SK-N-SH (cell line): ENCODE data around the gene CCDC89. TPM values are rescaled to one million over a fixed set of nuclear protein-coding genes. Genes with fewer than 3 reads are reported as not detected.

ENCODE experiments used
- CTCF ChIA-PET: fragments of 300-600, 350-600 bp; formaldehyde crosslinking; extraction: SDS; loops from one replicate; lab custom pipeline; 2021; lab: Yijun Ruan, JAX
- POLR2A ChIA-PET: fragments of 350-600 bp; sonication (Branson Sonifier 250); formaldehyde crosslinking; extraction: SDS; loops from one replicate; lab custom pipeline; 2020; ENCODE audit warnings: antibody characterized with exemption, inconsistent platforms; lab: Yijun Ruan, JAX
- DNase-seq: peaks from one replicate; pipeline ENCODE4 v3.0.0; 2012
- H2AFZ ChIP-seq: fragments of 200-600 bp; sonication (generic); 2 replicates; pipeline ENCODE4 v1.8.1; 2016; ENCODE audit warnings: antibody characterized with exemption, mild to moderate bottlenecking, low read depth
- H3F3A ChIP-seq: fragments of 200-600 bp; sonication (generic); replicated peaks from 2 replicates; pipeline ENCODE3; 2016; ENCODE audit warnings: antibody characterized with exemption, mild to moderate bottlenecking; ENCODE audit not compliant: insufficient read depth
- H3K27ac ChIP-seq, 2 experiments: fragments of 200-500 bp in 1 of 2; fragments of 200-600 bp in 1 of 2; sonication (Bioruptor generic) in 1 of 2; sonication (generic), shearing (Covaris generic) in 1 of 2; 2 replicates each; pipeline versions ENCODE4 v1.5.1 to v1.6.1; 2014 to 2016; ENCODE audit warnings: low read depth in 2 of 2, inconsistent platforms in 1 of 2, low read length in 1 of 2, mild to moderate bottlenecking in 1 of 2, mixed read lengths in 1 of 2
- H3K27me3 ChIP-seq: fragments of 200-600 bp; sonication (generic), shearing (Covaris generic); 2 replicates; pipeline ENCODE4 v1.6.1; 2016; ENCODE audit warnings: mixed run types; ENCODE audit not compliant: insufficient read depth
- H3K36me3 ChIP-seq, 2 experiments: fragments of 200-500 bp in 1 of 2; fragments of 200-600 bp in 1 of 2; sonication (Bioruptor generic) in 1 of 2; sonication (generic) in 1 of 2; replicated peaks in 1 of 2; 2 replicates each; pipeline versions ENCODE3 to v1.5.1; 2014 to 2016; ENCODE audit warnings: low read length in 1 of 2, mild to moderate bottlenecking in 1 of 2; ENCODE audit not compliant: insufficient read depth in 2 of 2, control insufficient read depth in 1 of 2
- H3K4me1 ChIP-seq, 2 experiments: fragments of 200-500 bp in 1 of 2; fragments of 200-600 bp in 1 of 2; sonication (Bioruptor generic) in 1 of 2; sonication (generic), shearing (Covaris generic) in 1 of 2; 2 replicates each; pipeline versions ENCODE4 v1.5.1 to v1.6.1; 2014 to 2016; ENCODE audit warnings: low read depth in 1 of 2, low read length in 1 of 2, mixed run types in 1 of 2; ENCODE audit not compliant: insufficient read depth in 2 of 2, control insufficient read depth in 1 of 2
- H3K4me2 ChIP-seq: fragments of 200-600 bp; sonication (generic), shearing (Covaris generic); 2 replicates; pipeline ENCODE4 v1.6.1; 2017; ENCODE audit warnings: mixed run types
- H3K4me3 ChIP-seq, 2 experiments: fragments of 200-500 bp in 1 of 2; fragments of 200-600 bp in 1 of 2; sonication (Bioruptor generic) in 1 of 2; sonication (generic), shearing (Covaris generic) in 1 of 2; 2 replicates each; pipeline versions ENCODE4 v1.5.1 to v1.8.1; 2014 to 2016; ENCODE audit warnings: low read depth in 2 of 2, inconsistent platforms in 1 of 2, low read length in 1 of 2, mild to moderate bottlenecking in 1 of 2, mixed read lengths in 1 of 2, moderate library complexity in 1 of 2
- H3K79me2 ChIP-seq: fragments of 200-600 bp; sonication (generic); 2 replicates; pipeline ENCODE4 v1.8.1; 2017; ENCODE audit warnings: mild to moderate bottlenecking; ENCODE audit not compliant: insufficient read depth
- H3K9ac ChIP-seq: fragments of 200-600 bp; sonication (generic); 2 replicates; pipeline ENCODE4 v1.6.1; 2017; ENCODE audit warnings: mixed run types
- H3K9me2 ChIP-seq: fragments of 200-600 bp; sonication (generic); 2 replicates; pipeline ENCODE4 v1.6.1; 2017; ENCODE audit warnings: mixed run types
- H3K9me3 ChIP-seq: fragments of 200-600 bp; sonication (generic); 2 replicates; pipeline ENCODE4 v1.6.1; 2017; ENCODE audit warnings: mixed run types, mild to moderate bottlenecking, moderate library complexity
- H4K20me1 ChIP-seq: fragments of 200-600 bp; sonication (generic); 2 replicates; pipeline ENCODE4 v1.6.1; 2017; ENCODE audit warnings: mild to moderate bottlenecking, mixed run types; ENCODE audit not compliant: insufficient read depth
- ELF1 ChIP-seq: IDR thresholded peaks from 2 replicates; pipeline ENCODE4 v1.4.0; 2012
- EP300 ChIP-seq, 2 experiments: IDR thresholded peaks; 2 replicates each; pipeline versions ENCODE4 v1.4.0 to v1.6.1; 2012; ENCODE audit warnings: borderline replicate concordance in 1 of 2, low read depth in 1 of 2, low read length in 1 of 2
- FOXJ3 ChIP-seq: sonication (generic); formaldehyde crosslinking; IDR thresholded peaks from 2 replicates; pipeline ENCODE4 v1.5.1; 2020; ENCODE audit warnings: mild to moderate bottlenecking, missing genetic modification reagents
- GATA2 ChIP-seq: sonication (generic); formaldehyde crosslinking; IDR thresholded peaks from 2 replicates; pipeline ENCODE4 v1.5.0; 2020; ENCODE audit warnings: mild to moderate bottlenecking, missing genetic modification reagents
- JUND ChIP-seq: IDR thresholded peaks from 2 replicates; pipeline ENCODE4 v1.4.0; 2012
- NRF1 ChIP-seq: IDR thresholded peaks from 2 replicates; pipeline ENCODE4 v1.6.1; 2012; ENCODE audit warnings: low read depth, mild to moderate bottlenecking, low read length
- POLR2AphosphoS5 ChIP-seq: IDR thresholded peaks from 2 replicates; pipeline ENCODE4 v1.6.1; 2012; ENCODE audit warnings: low read depth, low read length
- RAD21 ChIP-seq: IDR thresholded peaks from 2 replicates; pipeline ENCODE4 v1.6.1; 2012; ENCODE audit warnings: mild to moderate bottlenecking, low read length
- REST ChIP-seq: IDR thresholded peaks from 2 replicates; pipeline ENCODE4 v1.6.1; 2012; ENCODE audit warnings: mild to moderate bottlenecking, low read depth, low read length, moderate library complexity
- RFX5 ChIP-seq: IDR thresholded peaks from 2 replicates; pipeline ENCODE4 v1.6.1; 2012; ENCODE audit warnings: mild to moderate bottlenecking, improper control_type of control experiment, low read length
- RXRA ChIP-seq: IDR thresholded peaks from 2 replicates; pipeline ENCODE4 v1.4.0; 2012; ENCODE audit warnings: low read depth, mild to moderate bottlenecking, borderline replicate concordance
- SIN3A ChIP-seq: IDR thresholded peaks from 2 replicates; pipeline ENCODE4 v1.6.1; 2012; ENCODE audit warnings: low read depth, mild to moderate bottlenecking, low read length, moderate library complexity, borderline replicate concordance
- SMC3 ChIP-seq: IDR thresholded peaks from 2 replicates; pipeline ENCODE4 v1.6.1; 2012; ENCODE audit warnings: low read depth, low read length, improper control_type of control experiment
- USF1 ChIP-seq: IDR thresholded peaks from 2 replicates; pipeline ENCODE4 v1.4.0; 2012; ENCODE audit warnings: low read depth, borderline replicate concordance
- YY1 ChIP-seq: IDR thresholded peaks from 2 replicates; pipeline ENCODE4 v1.4.0; 2012; ENCODE audit warnings: low read depth, mild to moderate bottlenecking
- ZBTB33 ChIP-seq: IDR thresholded peaks from 2 replicates; pipeline ENCODE4 v1.4.0; 2012; ENCODE audit warnings: low read depth, borderline replicate concordance
- WGBS: methylation state at CpG from one replicate; pipeline ENCODE4 v1.1.6; 2017; ENCODE audit warnings: low lambda C conversion rate; 5-methylcytosine and 5-hydroxymethylcytosine counted together
- polyA plus RNA-seq, 3 experiments: library from polyadenylated mRNA; depleted of rRNA; stranded (reverse); fragments of >200 nt; gene quantifications; 2 replicates each; pipeline ENCODE4 v1.2.3, GENCODE V29; 2012
- TF ChIP-seq, protein P1 (sequence below): IDR thresholded peaks from 2 replicates; pipeline ENCODE4; 2012

CCDC89 gene
- polyA plus RNA-seq, 1 of the 3 experiments (the other 2 are of a cell fraction), result 3.9 TPM

- peaks cover 0 to 4% of the 10 kb centered on the region in 2 experiments; a peak in 3 of 4 replicates for H3K4me1 ChIP-seq
- H3K4me2 ChIP-seq, result no peak overlapping the region
- H3K36me3 ChIP-seq, result no peaks in the 10 kb centered on the region
- no peak for DNase-seq
- H3K9ac ChIP-seq, result no peak overlapping the region
- WGBS, result 77% methylated on average over 4 of the region's 4 CpGs
- H4K20me1 ChIP-seq, result no peaks in the 10 kb centered on the region
- no peaks in the 10 kb centered on the region for H3K9me2 ChIP-seq
- H3K27me3 ChIP-seq, result no peaks in the 10 kb centered on the region
- peaks cover 2% of the 10 kb centered on the region for H3F3A ChIP-seq
- no peaks in the 10 kb centered on the region for H3K9me3 ChIP-seq
- POLR2A ChIA-PET, result no interaction called here
- H3K4me3 ChIP-seq, result no peak overlapping the region
- H3K79me2 ChIP-seq, result no peaks in the 10 kb centered on the region; the same call in 1 of the 2 replicates
- H2AFZ ChIP-seq, result no peak overlapping the region
- no peak overlapping the region for H3K27ac ChIP-seq
- TF ChIP-seq USF1 (no peak), ZBTB33 (no peak), GATA2 (CRISPR knock-in tag) (no peak), JUND (no peak), EP300 (IDR thresholded peaks at IDR 0.05; ENCODE audit: borderline replicate concordance in 1 of 2, low read depth in 1 of 2, low read length in 1 of 2) (no peak), NRF1 (no peak), RXRA (no peak), SMC3 (no peak), ELF1 (no peak), RAD21 (no peak), REST (no peak), POLR2AphosphoS5 (no peak), SIN3A (no peak), FOXJ3 (CRISPR knock-in tag) (no peak), RFX5 (no peak), YY1 (no peak)
- TF ChIP-seq, protein P1, sequence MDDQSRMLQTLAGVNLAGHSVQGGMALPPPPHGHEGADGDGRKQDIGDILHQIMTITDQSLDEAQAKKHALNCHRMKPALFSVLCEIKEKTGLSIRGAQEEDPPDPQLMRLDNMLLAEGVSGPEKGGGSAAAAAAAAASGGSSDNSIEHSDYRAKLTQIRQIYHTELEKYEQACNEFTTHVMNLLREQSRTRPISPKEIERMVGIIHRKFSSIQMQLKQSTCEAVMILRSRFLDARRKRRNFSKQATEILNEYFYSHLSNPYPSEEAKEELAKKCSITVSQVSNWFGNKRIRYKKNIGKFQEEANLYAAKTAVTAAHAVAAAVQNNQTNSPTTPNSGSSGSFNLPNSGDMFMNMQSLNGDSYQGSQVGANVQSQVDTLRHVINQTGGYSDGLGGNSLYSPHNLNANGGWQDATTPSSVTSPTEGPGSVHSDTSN, result no peak
- CTCF ChIA-PET, result interaction anchor here (0.6 to 1.2 kb wide), 4 partner anchors 12 to 147 kb away, joined by 3 to 4 read pairs (median 3); no protein-coding TSS in a partner anchor
These were observed 6.4 kb downstream of the CCDC89 start for GRCh38 chr11:85679576-85679975.
